LNCaP clone FGC (cell line): ENCODE measurements around the gene PATZ1.

Experiments
- DNase-seq: peaks from one replicate; pipeline ENCODE4 v3.0.0-alpha.2; 2011; ENCODE audit warnings: low read depth
- H3K4me3 ChIP-seq: 2 replicates; pipeline ENCODE4 v1.5.1; 2011; ENCODE audit warnings: mild to moderate bottlenecking, low read depth, low read length, control low read depth
- CTCF ChIP-seq: IDR thresholded peaks from 2 replicates; pipeline ENCODE4 v1.5.1; 2012; ENCODE audit warnings: mild to moderate bottlenecking; ENCODE audit not compliant: control insufficient read depth, insufficient read depth; ENCODE audit errors: extremely low read depth

The PATZ1 gene

GRCh38 chr22:31308181-31308580, 38.0 kb downstream of the PATZ1 start:
- H3K4me3 ChIP-seq: no peak overlapping the region
- no peak for TF ChIP-seq CTCF
- no peak for DNase-seq

GRCh38 chr22:31305194-31305593, 41.0 kb downstream of the PATZ1 start:
- no peak for TF ChIP-seq CTCF
- H3K4me3 ChIP-seq: no peak overlapping the region
- no peak for DNase-seq

GRCh38 chr22:31302537-31302936, 43.6 kb downstream of the PATZ1 start:
- no peak overlapping the region for H3K4me3 ChIP-seq
- DNase-seq: no peak
- TF ChIP-seq CTCF: no peak

GRCh38 chr22:31302006-31302405, 44.1 kb downstream of the PATZ1 start:
- no peak overlapping the region for H3K4me3 ChIP-seq
- TF ChIP-seq CTCF: no peak
- DNase-seq: no peak

- DNase-seq: no peak
- TF ChIP-seq CTCF: no peak
- H3K4me3 ChIP-seq: no peak overlapping the region
Measured at GRCh38 chr22:31300896-31301295, 45.2 kb downstream of the PATZ1 start.

GRCh38 chr22:31295831-31296657, 50.1 kb downstream of the PATZ1 start:
- no peak for DNase-seq
- TF ChIP-seq CTCF: no peak
- H3K4me3 ChIP-seq: no peak overlapping the region

GRCh38 chr22:31295360-31295759, 50.8 kb downstream of the PATZ1 start:
- no peak for TF ChIP-seq CTCF
- DNase-seq: no peak

More at GRCh38 chr22:31295360-31295759, 50.8 kb downstream of the PATZ1 start:
- no peak overlapping the region for H3K4me3 ChIP-seq
